ENCODE data around the gene SEC23IP.

Gene SEC23IP

DNA sequence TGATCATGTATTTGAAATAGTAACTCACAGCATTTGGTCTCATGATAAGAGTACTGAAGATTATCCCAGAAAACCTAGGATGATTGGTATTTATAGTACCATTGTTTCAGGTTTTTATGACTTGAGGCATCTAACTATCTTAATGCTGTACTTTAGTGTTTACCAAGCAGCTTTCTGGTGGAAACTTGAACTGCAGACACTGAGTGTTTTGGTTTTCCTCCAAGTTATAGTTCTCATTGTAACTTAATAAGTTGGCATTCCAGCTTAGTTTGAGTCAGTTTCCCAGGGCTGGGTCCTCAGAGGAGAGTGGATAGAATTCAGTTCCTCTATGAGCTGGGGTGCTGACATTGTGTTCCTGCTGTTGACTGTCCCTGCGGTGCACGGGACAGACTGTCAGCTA, 50.4 kb downstream of the SEC23IP start:
- Histone ChIP-seq H3K9me3 (no peaks in the 10 kb centered on the region), H3K27me3 (no peaks in the 10 kb centered on the region), H3K4me3 (ENCODE audit: low read depth in 1 of 2, low read length in 1 of 2) (no peak overlapping the region), H3K27ac (no peak overlapping the region), H3K4me1 (ENCODE audit: control insufficient read depth in 1 of 2, insufficient read depth in 1 of 2, low read depth in 1 of 2, low read length in 1 of 2) (no peaks in the 10 kb centered on the region), H3K36me3 (peaks cover 45% of the 10 kb centered on the region)
- TF ChIP-seq, protein P1, sequence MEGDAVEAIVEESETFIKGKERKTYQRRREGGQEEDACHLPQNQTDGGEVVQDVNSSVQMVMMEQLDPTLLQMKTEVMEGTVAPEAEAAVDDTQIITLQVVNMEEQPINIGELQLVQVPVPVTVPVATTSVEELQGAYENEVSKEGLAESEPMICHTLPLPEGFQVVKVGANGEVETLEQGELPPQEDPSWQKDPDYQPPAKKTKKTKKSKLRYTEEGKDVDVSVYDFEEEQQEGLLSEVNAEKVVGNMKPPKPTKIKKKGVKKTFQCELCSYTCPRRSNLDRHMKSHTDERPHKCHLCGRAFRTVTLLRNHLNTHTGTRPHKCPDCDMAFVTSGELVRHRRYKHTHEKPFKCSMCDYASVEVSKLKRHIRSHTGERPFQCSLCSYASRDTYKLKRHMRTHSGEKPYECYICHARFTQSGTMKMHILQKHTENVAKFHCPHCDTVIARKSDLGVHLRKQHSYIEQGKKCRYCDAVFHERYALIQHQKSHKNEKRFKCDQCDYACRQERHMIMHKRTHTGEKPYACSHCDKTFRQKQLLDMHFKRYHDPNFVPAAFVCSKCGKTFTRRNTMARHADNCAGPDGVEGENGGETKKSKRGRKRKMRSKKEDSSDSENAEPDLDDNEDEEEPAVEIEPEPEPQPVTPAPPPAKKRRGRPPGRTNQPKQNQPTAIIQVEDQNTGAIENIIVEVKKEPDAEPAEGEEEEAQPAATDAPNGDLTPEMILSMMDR (IDR thresholded peaks at IDR 0.05), result no peak

- H3K4me1 ChIP-seq (ENCODE audit: control insufficient read depth in 1 of 2, insufficient read depth in 1 of 2, low read depth in 1 of 2, low read length in 1 of 2), result no peaks in the 10 kb centered on the region
- peaks cover 45% of the 10 kb centered on the region for H3K36me3 ChIP-seq
- no peak overlapping the region for H3K27ac ChIP-seq
- H3K27me3 ChIP-seq, result no peaks in the 10 kb centered on the region
- TF ChIP-seq, protein P1 (IDR thresholded peaks at IDR 0.05), result no peak
- H3K9me3 ChIP-seq, result no peaks in the 10 kb centered on the region
- no peak overlapping the region for H3K4me3 ChIP-seq (ENCODE audit: low read depth in 1 of 2, low read length in 1 of 2)
Observed at GRCh38 chr10:119945805-119946204, 53.3 kb downstream of the SEC23IP start.

- no peak overlapping the region for H3K4me3 ChIP-seq (ENCODE audit: low read depth in 1 of 2, low read length in 1 of 2)
- TF ChIP-seq, protein P1 (IDR thresholded peaks at IDR 0.05), result no peak
- no peak overlapping the region for H3K27ac ChIP-seq
- no peaks in the 10 kb centered on the region for H3K27me3 ChIP-seq
- H3K4me1 ChIP-seq (ENCODE audit: control insufficient read depth in 1 of 2, insufficient read depth in 1 of 2, low read depth in 1 of 2, low read length in 1 of 2), result no peaks in the 10 kb centered on the region
- no peaks in the 10 kb centered on the region for H3K9me3 ChIP-seq
- peaks cover 30% of the 10 kb centered on the region for H3K36me3 ChIP-seq
Observed at GRCh38 chr10:119947300-119947699, 54.8 kb downstream of the SEC23IP start.

DNA sequence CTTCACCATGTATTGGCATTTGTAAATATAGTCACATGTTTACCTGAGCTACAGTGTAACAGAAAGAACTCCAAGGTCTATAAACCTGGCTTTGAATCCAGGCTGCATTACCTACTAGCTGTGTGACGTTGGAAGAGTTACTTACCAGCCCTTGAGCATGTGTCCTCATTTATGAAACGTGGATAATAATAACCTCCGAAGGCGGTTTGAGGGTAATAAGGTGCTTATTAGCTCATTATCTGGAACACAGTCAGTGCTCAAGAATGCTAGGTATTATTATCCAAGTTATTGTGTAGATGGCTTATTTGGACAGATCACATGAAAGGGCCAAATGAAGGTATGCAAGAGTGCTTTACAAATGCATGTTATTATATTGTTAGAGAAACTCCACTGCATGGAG, 64.9 kb downstream of the SEC23IP start:
- no peaks in the 10 kb centered on the region for H3K9me3 ChIP-seq
- H3K36me3 ChIP-seq, result no peaks in the 10 kb centered on the region
- no peak overlapping the region for H3K4me3 ChIP-seq (ENCODE audit: low read depth in 1 of 2, low read length in 1 of 2)
- H3K27ac ChIP-seq, result no peak overlapping the region
- TF ChIP-seq, protein P1 (IDR thresholded peaks at IDR 0.05), result no peak
- H3K27me3 ChIP-seq, result peaks cover 5% of the 10 kb centered on the region
- no peaks in the 10 kb centered on the region for H3K4me1 ChIP-seq (ENCODE audit: control insufficient read depth in 1 of 2, insufficient read depth in 1 of 2, low read depth in 1 of 2, low read length in 1 of 2)

- Histone ChIP-seq H3K9me3 (no peaks in the 10 kb centered on the region), H3K36me3 (no peaks in the 10 kb centered on the region), H3K4me1 (ENCODE audit: control insufficient read depth in 1 of 2, insufficient read depth in 1 of 2, low read depth in 1 of 2, low read length in 1 of 2) (no peaks in the 10 kb centered on the region), H3K27ac (no peak overlapping the region), H3K27me3 (peaks cover 5% of the 10 kb centered on the region), H3K4me3 (ENCODE audit: low read depth in 1 of 2, low read length in 1 of 2) (no peak overlapping the region)
- TF ChIP-seq, protein P1 (IDR thresholded peaks at IDR 0.05), result no peak
Observed at GRCh38 chr10:119962837-119963236, 70.3 kb downstream of the SEC23IP start.

DNA sequence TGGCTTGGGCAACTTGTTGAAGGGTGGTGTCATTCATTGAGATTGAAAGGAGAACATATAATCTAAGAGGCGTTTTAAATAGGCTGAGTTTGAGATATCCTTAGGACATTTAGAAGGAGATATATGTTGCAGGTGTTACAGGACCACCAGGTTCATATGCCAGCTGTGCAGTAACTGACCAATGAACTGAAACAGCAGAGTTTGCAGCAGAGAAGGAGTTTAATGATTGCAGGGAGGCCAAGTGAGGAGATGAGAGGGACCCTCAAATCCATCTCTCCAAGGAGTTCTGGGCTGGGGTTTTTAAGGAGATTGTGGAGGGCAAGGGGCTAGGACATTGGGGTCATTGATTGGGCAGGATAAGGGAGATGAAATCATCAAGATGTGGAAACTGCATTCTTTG, 74.5 kb downstream of the SEC23IP start:
- H3K4me3 ChIP-seq (ENCODE audit: low read depth in 1 of 2, low read length in 1 of 2), result no peak overlapping the region
- H3K9me3 ChIP-seq, result no peaks in the 10 kb centered on the region
- TF ChIP-seq, protein P1 (IDR thresholded peaks at IDR 0.05), result no peak
- H3K4me1 ChIP-seq (ENCODE audit: control insufficient read depth in 1 of 2, insufficient read depth in 1 of 2, low read depth in 1 of 2, low read length in 1 of 2), result no peaks in the 10 kb centered on the region
- H3K27me3 ChIP-seq, result peaks cover 11% of the 10 kb centered on the region
- H3K27ac ChIP-seq, result no peak overlapping the region
- no peaks in the 10 kb centered on the region for H3K36me3 ChIP-seq
